OCI-LY1 (cell line): Measurements from ENCODE around the gene GALNT18.

ENCODE experiments used
- EZH2 ChIP-seq: fragments of 200-600 bp; sonication (generic), shearing (Covaris generic); IDR thresholded peaks from 2 replicates; pipeline ENCODE4 v1.8.0; 2017; ENCODE audit warnings: borderline replicate concordance, mixed run types, mild to moderate bottlenecking, antibody characterized with exemption, low read length, moderate library complexity, mixed read lengths
- TF ChIP-seq, protein P1 (sequence below): fragments of 200-600 bp; sonication (generic), shearing (Covaris generic); IDR thresholded peaks from 2 replicates; pipeline ENCODE4 v1.5.1; 2017; ENCODE audit warnings: mild to moderate bottlenecking, antibody characterized with exemption, low read length, moderate library complexity, mixed read lengths

DNA sequence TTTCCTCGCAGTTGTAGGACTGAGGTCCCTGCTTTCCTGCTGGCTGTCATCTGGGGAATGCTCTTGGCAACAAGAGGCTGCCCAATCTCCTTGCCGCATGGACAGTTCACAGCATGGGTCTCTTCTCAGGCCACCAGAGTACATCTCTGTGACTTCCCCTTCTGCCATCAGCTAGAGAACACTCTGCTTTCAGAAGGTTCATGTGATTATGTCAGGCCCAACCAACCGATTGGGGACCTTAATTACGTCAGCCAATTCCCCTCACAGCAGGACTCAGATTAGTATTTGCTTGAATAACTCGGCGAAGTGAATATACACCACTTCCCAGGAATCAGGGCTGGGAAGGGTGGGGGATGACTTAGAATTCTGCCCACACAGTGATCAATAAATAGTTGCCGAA is 206.8 kb downstream of the GALNT18 start:
- TF ChIP-seq, protein P1, sequence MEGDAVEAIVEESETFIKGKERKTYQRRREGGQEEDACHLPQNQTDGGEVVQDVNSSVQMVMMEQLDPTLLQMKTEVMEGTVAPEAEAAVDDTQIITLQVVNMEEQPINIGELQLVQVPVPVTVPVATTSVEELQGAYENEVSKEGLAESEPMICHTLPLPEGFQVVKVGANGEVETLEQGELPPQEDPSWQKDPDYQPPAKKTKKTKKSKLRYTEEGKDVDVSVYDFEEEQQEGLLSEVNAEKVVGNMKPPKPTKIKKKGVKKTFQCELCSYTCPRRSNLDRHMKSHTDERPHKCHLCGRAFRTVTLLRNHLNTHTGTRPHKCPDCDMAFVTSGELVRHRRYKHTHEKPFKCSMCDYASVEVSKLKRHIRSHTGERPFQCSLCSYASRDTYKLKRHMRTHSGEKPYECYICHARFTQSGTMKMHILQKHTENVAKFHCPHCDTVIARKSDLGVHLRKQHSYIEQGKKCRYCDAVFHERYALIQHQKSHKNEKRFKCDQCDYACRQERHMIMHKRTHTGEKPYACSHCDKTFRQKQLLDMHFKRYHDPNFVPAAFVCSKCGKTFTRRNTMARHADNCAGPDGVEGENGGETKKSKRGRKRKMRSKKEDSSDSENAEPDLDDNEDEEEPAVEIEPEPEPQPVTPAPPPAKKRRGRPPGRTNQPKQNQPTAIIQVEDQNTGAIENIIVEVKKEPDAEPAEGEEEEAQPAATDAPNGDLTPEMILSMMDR: no peak
- no peak for TF ChIP-seq EZH2
